GM12878 (cell line): Measurements from ENCODE around the gene SFTPB. TPM values are rescaled to one million over a fixed set of nuclear protein-coding genes. Genes with fewer than 3 reads are reported as not detected.

Experiments used
- ATAC-seq: fragments of 200-7000 bp; cut with Tn5 transposase; 3 replicates; pipeline ENCODE4 v1.9.1; 2020; ENCODE audit warnings: mild to moderate bottlenecking, moderate library complexity
- BruUV-seq: library from RNA; stranded (reverse); fragments of 400-500 nt; replicated peaks from 2 replicates; lab custom pipeline; 2021; lab: Mats Ljungman, UMichigan
- CTCF ChIA-PET: fragments of 300-600 bp; sonication (Branson Sonifier 250); formaldehyde crosslinking; extraction: SDS; loops from one replicate; lab custom pipeline; 2021; ENCODE audit warnings: inconsistent platforms; lab: Yijun Ruan, JAX
- POLR2A ChIA-PET: fragments of 350-600 bp; formaldehyde crosslinking; extraction: SDS; loops from one replicate; lab custom pipeline; 2021; ENCODE audit warnings: inconsistent platforms; lab: Charles Lee
- RAD21 ChIA-PET: fragments of 300-600 bp; sonication (Branson Sonifier 250); formaldehyde crosslinking; loops from one replicate; lab custom pipeline; 2023; ENCODE audit warnings: antibody characterized with exemption; ENCODE audit not compliant: unreplicated experiment; lab: Charles Lee
- SMC1A ChIA-PET: fragments of 300-600 bp; sonication (Branson Sonifier 250); formaldehyde crosslinking; loops from one replicate; lab custom pipeline; 2023; ENCODE audit not compliant: unreplicated experiment, uncharacterized antibody; lab: Charles Lee
- DNase-seq: peaks from one replicate; pipeline ENCODE4 v3.0.0-alpha.2; 2011; ENCODE audit warnings: low read depth, low spot score
- FAIRE-seq: peaks from 3 replicates; lab custom pipeline; 2011; peaks lifted over from hg19 to GRCh38; lab: Jason Lieb, UNC
- H2AFZ ChIP-seq: 2 replicates; pipeline ENCODE4 v1.6.0; 2011; ENCODE audit warnings: low read depth, low read length, control low read depth; ENCODE audit not compliant: control insufficient read depth
- H3K27ac ChIP-seq: 2 replicates; pipeline ENCODE4 v1.5.1; 2011; ENCODE audit warnings: control low read depth; ENCODE audit not compliant: control insufficient read depth, insufficient read depth
- H3K27me3 ChIP-seq, 2 experiments: replicated peaks in 1 of 2; 2 replicates each; pipeline versions ENCODE4 v1.6.0 to v1.6.1; 2011; ENCODE audit warnings: low read length in 1 of 2; ENCODE audit not compliant: control insufficient read depth in 2 of 2, insufficient read depth in 2 of 2
- H3K36me3 ChIP-seq, 2 experiments: 2 replicates each; pipeline ENCODE4 v1.5.1; 2011; ENCODE audit warnings: low read length in 1 of 2; ENCODE audit not compliant: control insufficient read depth in 2 of 2, insufficient read depth in 2 of 2
- H3K4me1 ChIP-seq: 2 replicates; pipeline ENCODE4 v1.6.1; 2011; ENCODE audit warnings: mild to moderate bottlenecking, low read length, moderate library complexity, mixed read lengths; ENCODE audit not compliant: control insufficient read depth, insufficient read depth
- H3K4me2 ChIP-seq: 2 replicates; pipeline ENCODE4 v1.6.0; 2011; ENCODE audit warnings: control low read depth; ENCODE audit not compliant: control insufficient read depth, insufficient read depth
- H3K4me3 ChIP-seq: fragments of 200-600 bp; sonication (generic); 2 replicates; pipeline ENCODE4 v1.5.1; 2016
- H3K79me2 ChIP-seq: 2 replicates; pipeline ENCODE4 v1.6.0; 2011; ENCODE audit warnings: low read length; ENCODE audit not compliant: control insufficient read depth, insufficient read depth
- H3K9ac ChIP-seq: 2 replicates; pipeline ENCODE4 v1.8.0; 2011; ENCODE audit warnings: low read length, control low read depth, mixed read lengths; ENCODE audit not compliant: control insufficient read depth, insufficient read depth
- H3K9me3 ChIP-seq: replicated peaks from 3 replicates; pipeline ENCODE4 v1.5.1; 2011; ENCODE audit warnings: mild to moderate bottlenecking, low read length; ENCODE audit not compliant: control insufficient read depth, insufficient read depth
- H4K20me1 ChIP-seq: 2 replicates; pipeline ENCODE4 v1.6.0; 2011; ENCODE audit not compliant: control insufficient read depth, insufficient read depth
- ATF7 ChIP-seq: fragments of 450-650 bp; IDR thresholded peaks from 2 replicates; pipeline ENCODE4 v1.6.1; 2016; ENCODE audit warnings: low read depth, mild to moderate bottlenecking
- DPF2 ChIP-seq: fragments of 450-650 bp; IDR thresholded peaks from 2 replicates; pipeline ENCODE4 v1.6.1; 2017; ENCODE audit warnings: mild to moderate bottlenecking
- EP300 ChIP-seq, 2 experiments: fragments of 150-350 bp in 1 of 2; IDR thresholded peaks; 2 replicates each; pipeline ENCODE4 v1.6.1; 2011 to 2012; ENCODE audit warnings: low read depth in 2 of 2, low read length in 2 of 2, borderline replicate concordance in 1 of 2, improper control_type of control experiment in 1 of 2, inconsistent platforms in 1 of 2; ENCODE audit not compliant: control insufficient read depth in 1 of 2
- ESRRA ChIP-seq: IDR thresholded peaks from 2 replicates; pipeline ENCODE4 v1.6.1; 2012; ENCODE audit warnings: mild to moderate bottlenecking, low read length, improper control_type of control experiment
- MEF2A ChIP-seq: IDR thresholded peaks from 2 replicates; pipeline ENCODE4 v1.6.1; 2011; ENCODE audit warnings: low read depth, mild to moderate bottlenecking, low read length, moderate library complexity; ENCODE audit not compliant: insufficient read depth
- MTA3 ChIP-seq: IDR thresholded peaks from 2 replicates; pipeline ENCODE4 v1.6.1; 2012; ENCODE audit warnings: low read length, inconsistent platforms, borderline replicate concordance
- RB1 ChIP-seq: fragments of 450-650 bp; formaldehyde crosslinking; IDR thresholded peaks from 2 replicates; pipeline ENCODE4 v1.6.1; 2017; ENCODE audit warnings: mild to moderate bottlenecking, borderline replicate concordance
- RUNX3 ChIP-seq: IDR thresholded peaks from 2 replicates; pipeline ENCODE4 v1.6.1; 2012; ENCODE audit warnings: low read length, inconsistent platforms
- SIN3A ChIP-seq: IDR thresholded peaks from 2 replicates; pipeline ENCODE4 v1.6.1; 2012; ENCODE audit warnings: low read depth, low read length, improper control_type of control experiment
- SMC3 ChIP-seq: IDR thresholded peaks from 2 replicates; pipeline ENCODE4 v1.6.1; 2011; ENCODE audit warnings: low read length, improper control_type of control experiment, borderline replicate concordance
- STAT1 ChIP-seq: fragments of 450-650 bp; conservative IDR thresholded peaks from 2 replicates; pipeline ENCODE4 v1.6.1; 2014; ENCODE audit warnings: antibody characterized with exemption, mild to moderate bottlenecking
- ZNF207 ChIP-seq: fragments of 450-650 bp; IDR thresholded peaks from 2 replicates; pipeline ENCODE4 v1.6.1; 2014; ENCODE audit warnings: antibody characterized with exemption, mild to moderate bottlenecking, borderline replicate concordance
- ZNF274 ChIP-seq: IDR thresholded peaks from one replicate; pipeline ENCODE4 v1.8.0; 2011; ENCODE audit not compliant: insufficient read length, insufficient read depth
- ZSCAN29 ChIP-seq: fragments of 450-650 bp; IDR thresholded peaks from 2 replicates; pipeline ENCODE4 v1.6.1; 2017; ENCODE audit warnings: mild to moderate bottlenecking, moderate library complexity
- WGBS: methylation state at CpG from one replicate; pipeline ENCODE4 v1.1.6; 2016; ENCODE audit warnings: low lambda C conversion rate; ENCODE audit not compliant: insufficient replicate concordance, insufficient coverage; ENCODE audit errors: missing lambda C conversion rate; 5-methylcytosine and 5-hydroxymethylcytosine counted together
- in situ Hi-C: fragments of 300-500 bp; cut with MboI; formaldehyde crosslinking; loops from 9 replicates; pipeline ENCODE4 v1.14.3; 2018; ENCODE audit warnings: mixed read lengths
- intact Hi-C: fragments of 100-400 bp; cut with micrococcal nuclease; formaldehyde crosslinking; loops from one replicate; pipeline ENCODE4 v1.14.2; 2022; ENCODE audit not compliant: unreplicated experiment
- polyA plus RNA-seq, 11 experiments: library from polyadenylated mRNA; depleted of rRNA in 4 of 11; unstranded in 6 of 11; stranded (reverse) in 5 of 11; fragments of >200 nt; fragmentation: Nextera tagmentation in 4 of 11; fragmentation: Illumina TruSeq in 1 of 11; extraction: Ambion mirVana in 4 of 11; extraction: Trizol in 1 of 11; gene quantifications; 1 replicate in 1 of 11; 2 replicates in 10 of 11; pipeline versions ENCODE4 v1.2.1 to v1.2.3, GENCODE V29; 2011 to 2016; ENCODE audit warnings: inconsistent platforms in 2 of 11, missing spikeins in 2 of 11, low read depth in 1 of 11
- total RNA-seq, 4 experiments: library from RNA; depleted of rRNA in 3 of 4; stranded (reverse); fragments of >200 nt in 3 of 4; fragmentation: Illumina TruSeq in 1 of 4; extraction: Trizol in 1 of 4; gene quantifications; 2 replicates each; pipeline versions ENCODE4 v1.2.1 to v1.2.3, GENCODE V29; 2013 to 2021
- TF ChIP-seq, protein P1 (sequence below): fragments of 150-350 bp; IDR thresholded peaks from 2 replicates; pipeline ENCODE4 v1.6.1; 2016; ENCODE audit warnings: low read depth, low read length
- TF ChIP-seq, protein P2 (sequence below): fragments of 450-650 bp; IDR thresholded peaks from 2 replicates; pipeline ENCODE4 v1.6.1; 2018; ENCODE audit warnings: borderline replicate concordance, mild to moderate bottlenecking; ENCODE audit not compliant: partially characterized antibody

The SFTPB gene
- total and polyA plus RNA-seq, 10 of the 15 experiments (the other 5 are each of a cell fraction or from before 2014, with no cell fraction given): 0.02 to 5.3 TPM; not detected in 8

DNA sequence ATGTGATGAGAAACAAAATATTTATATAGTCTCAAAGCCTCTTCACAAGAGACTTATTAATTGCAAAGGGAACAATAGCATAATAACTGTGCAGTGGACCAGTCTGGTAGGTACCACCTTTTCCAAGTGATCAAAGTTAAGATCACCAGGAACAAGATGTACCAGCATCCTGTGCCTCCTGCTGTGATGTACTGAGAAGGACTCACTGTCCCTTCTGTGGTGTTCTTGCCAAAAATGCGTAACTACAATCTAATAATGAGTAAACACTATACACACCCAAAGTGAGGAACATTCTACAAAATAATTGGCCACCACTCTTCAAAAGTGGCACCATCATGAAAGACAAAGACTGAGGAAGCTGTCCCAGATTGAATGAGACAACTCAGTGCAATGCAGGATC, 40.6 kb upstream of the SFTPB start (continued):
- TF ChIP-seq, protein P1, sequence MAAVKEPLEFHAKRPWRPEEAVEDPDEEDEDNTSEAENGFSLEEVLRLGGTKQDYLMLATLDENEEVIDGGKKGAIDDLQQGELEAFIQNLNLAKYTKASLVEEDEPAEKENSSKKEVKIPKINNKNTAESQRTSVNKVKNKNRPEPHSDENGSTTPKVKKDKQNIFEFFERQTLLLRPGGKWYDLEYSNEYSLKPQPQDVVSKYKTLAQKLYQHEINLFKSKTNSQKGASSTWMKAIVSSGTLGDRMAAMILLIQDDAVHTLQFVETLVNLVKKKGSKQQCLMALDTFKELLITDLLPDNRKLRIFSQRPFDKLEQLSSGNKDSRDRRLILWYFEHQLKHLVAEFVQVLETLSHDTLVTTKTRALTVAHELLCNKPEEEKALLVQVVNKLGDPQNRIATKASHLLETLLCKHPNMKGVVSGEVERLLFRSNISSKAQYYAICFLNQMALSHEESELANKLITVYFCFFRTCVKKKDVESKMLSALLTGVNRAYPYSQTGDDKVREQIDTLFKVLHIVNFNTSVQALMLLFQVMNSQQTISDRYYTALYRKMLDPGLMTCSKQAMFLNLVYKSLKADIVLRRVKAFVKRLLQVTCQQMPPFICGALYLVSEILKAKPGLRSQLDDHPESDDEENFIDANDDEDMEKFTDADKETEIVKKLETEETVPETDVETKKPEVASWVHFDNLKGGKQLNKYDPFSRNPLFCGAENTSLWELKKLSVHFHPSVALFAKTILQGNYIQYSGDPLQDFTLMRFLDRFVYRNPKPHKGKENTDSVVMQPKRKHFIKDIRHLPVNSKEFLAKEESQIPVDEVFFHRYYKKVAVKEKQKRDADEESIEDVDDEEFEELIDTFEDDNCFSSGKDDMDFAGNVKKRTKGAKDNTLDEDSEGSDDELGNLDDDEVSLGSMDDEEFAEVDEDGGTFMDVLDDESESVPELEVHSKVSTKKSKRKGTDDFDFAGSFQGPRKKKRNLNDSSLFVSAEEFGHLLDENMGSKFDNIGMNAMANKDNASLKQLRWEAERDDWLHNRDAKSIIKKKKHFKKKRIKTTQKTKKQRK: no peak
- TF ChIP-seq SIN3A (no peak), MEF2A (no peak), STAT1 (no peak)
- TF ChIP-seq, all 136 proteins: peak for 0

DNA sequence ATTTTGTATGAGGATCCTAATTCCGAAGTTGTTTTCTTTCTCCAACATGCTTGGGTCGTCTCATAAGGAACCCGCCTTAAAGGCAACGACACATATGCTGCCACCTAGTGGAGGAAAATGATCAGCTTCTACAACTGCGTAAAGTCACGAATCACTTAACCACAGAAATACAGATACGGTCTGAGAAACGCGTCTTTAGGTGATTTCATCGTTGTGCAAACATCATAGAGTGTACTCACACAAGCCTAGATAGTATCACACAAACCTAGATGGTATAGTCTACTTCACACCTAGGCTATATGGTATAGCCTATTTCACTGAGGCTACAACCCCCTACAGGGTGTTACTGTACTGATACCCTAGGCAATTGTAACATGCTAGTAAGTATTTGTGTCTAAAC, 39.3 kb upstream of the SFTPB start:
- ChIA-PET SMC1A (interaction anchor here (1.0 to 9.8 kb wide), 18 partner anchors 8 to 287 kb away, joined by 3 to 75 read pairs (median 4); partner anchors contain the start of gene GNLY), POLR2A (interaction anchor here (0.9 to 1.1 kb wide), 2 partner anchors 13 to 102 kb away, joined by 3 to 4 read pairs; no protein-coding TSS in a partner anchor), RAD21 (interaction anchor here (0.8 to 6.5 kb wide), 8 partner anchors 13 to 288 kb away, joined by 3 to 94 read pairs (median 4); partner anchors contain the start of gene GNLY), CTCF (interaction anchor here (0.7 to 10.2 kb wide), 37 partner anchors 9 to 383 kb away, joined by 3 to 194 read pairs (median 7); partner anchors contain the start of genes GNLY, SFTPB and SH2D6)
- 0 out of 2 replicates have a peak overlapping the region, but pooled peaks have one; percentile 42 for H2AFZ ChIP-seq
- H4K20me1 ChIP-seq: no peaks in the 10 kb centered on the region
- FAIRE-seq (peak; percentile 95), ATAC-seq (peak; percentile 79), DNase-seq (peak; percentile 75)
- no peak overlapping the region for H3K9ac ChIP-seq
- no peaks in the 10 kb centered on the region for H3K79me2 ChIP-seq
- H3K9me3 ChIP-seq: no peaks in the 10 kb centered on the region
- in situ Hi-C loops: loop anchor here (5.0 kb wide), 1 partner anchor 70 kb away; no protein-coding TSS in a partner anchor
- no peaks in the 10 kb centered on the region for H3K27me3 ChIP-seq
- no peak overlapping the region for H3K27ac ChIP-seq
- 5% methylated on average over 10 of the region's 10 CpGs for WGBS
- intact Hi-C loops: loop anchor here (1.0 to 5.0 kb wide), 3 partner anchors 28 to 285 kb away; no protein-coding TSS in a partner anchor
- H3K4me2 ChIP-seq: peak overlapping the region; percentile 29; the same call in 1 of the 2 replicates
- H3K4me1 ChIP-seq: peaks cover 21% of the 10 kb centered on the region
- no TSS peak for BruUV-seq
- H3K36me3 ChIP-seq: no peaks in the 10 kb centered on the region
- H3K4me3 ChIP-seq: no peak overlapping the region
- 0 out of 4 replicates have a peak, but pooled peaks of 1 of the 2 experiments have one; percentile 34 for TF ChIP-seq EP300 (IDR thresholded peaks at IDR 0.05; ENCODE audit: borderline replicate concordance in 1 of 2, control insufficient read depth in 1 of 2, low read depth in 2 of 2, low read length in 2 of 2)
- no peak for TF ChIP-seq ZSCAN29
- TF ChIP-seq, protein P2, sequence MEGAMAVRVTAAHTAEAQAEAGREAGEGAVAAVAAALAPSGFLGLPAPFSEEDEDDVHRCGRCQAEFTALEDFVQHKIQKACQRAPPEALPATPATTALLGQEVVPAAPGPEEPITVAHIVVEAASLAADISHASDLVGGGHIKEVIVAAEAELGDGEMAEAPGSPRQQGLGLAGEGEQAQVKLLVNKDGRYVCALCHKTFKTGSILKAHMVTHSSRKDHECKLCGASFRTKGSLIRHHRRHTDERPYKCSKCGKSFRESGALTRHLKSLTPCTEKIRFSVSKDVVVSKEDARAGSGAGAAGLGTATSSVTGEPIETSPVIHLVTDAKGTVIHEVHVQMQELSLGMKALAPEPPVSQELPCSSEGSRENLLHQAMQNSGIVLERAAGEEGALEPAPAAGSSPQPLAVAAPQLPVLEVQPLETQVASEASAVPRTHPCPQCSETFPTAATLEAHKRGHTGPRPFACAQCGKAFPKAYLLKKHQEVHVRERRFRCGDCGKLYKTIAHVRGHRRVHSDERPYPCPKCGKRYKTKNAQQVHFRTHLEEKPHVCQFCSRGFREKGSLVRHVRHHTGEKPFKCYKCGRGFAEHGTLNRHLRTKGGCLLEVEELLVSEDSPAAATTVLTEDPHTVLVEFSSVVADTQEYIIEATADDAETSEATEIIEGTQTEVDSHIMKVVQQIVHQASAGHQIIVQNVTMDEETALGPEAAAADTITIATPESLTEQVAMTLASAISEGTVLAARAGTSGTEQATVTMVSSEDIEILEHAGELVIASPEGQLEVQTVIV: no peak
- TF ChIP-seq MTA3: no peak
- no peak for TF ChIP-seq ESRRA
- no peak for TF ChIP-seq ZNF274
- TF ChIP-seq ZNF207: no peak
- peak; percentile 91 for TF ChIP-seq RUNX3
- TF ChIP-seq ATF7: peak; percentile 94
- peak; percentile 57; the same call in 1 of the 2 replicates for TF ChIP-seq DPF2
- TF ChIP-seq SMC3: peak; percentile 94
- peak; percentile 54; the same call in 1 of the 2 replicates for TF ChIP-seq RB1
